NK-92 (cell line): ENCODE results near the gene PXYLP1.

Experiments used
- DNase-seq: peaks from one replicate; lab custom pipeline; 2025; ENCODE audit not compliant: unreplicated experiment; lab: John Stamatoyannopoulos, UW

The PXYLP1 gene

GRCh38 chr3:141271279-141272030 is 39.8 kb downstream of the PXYLP1 start:
- no peak for DNase-seq

- DNase-seq, result no peak
Measured at GRCh38 chr3:141272906-141273662, 41.5 kb downstream of the PXYLP1 start.

GRCh38 chr3:141273700-141274410 is 42.2 kb downstream of the PXYLP1 start:
- DNase-seq, result no peak

- no peak for DNase-seq
Measured at GRCh38 chr3:141274411-141275031, 42.9 kb downstream of the PXYLP1 start.

- no peak for DNase-seq
Measured at GRCh38 chr3:141275032-141275422, 43.4 kb downstream of the PXYLP1 start.

GRCh38 chr3:141275511-141275910 is 43.9 kb downstream of the PXYLP1 start:
- no peak for DNase-seq

- no peak for DNase-seq
Measured at GRCh38 chr3:141275973-141276372, 44.3 kb downstream of the PXYLP1 start.

- no peak for DNase-seq
Measured at GRCh38 chr3:141276398-141276797, 44.8 kb downstream of the PXYLP1 start.

- DNase-seq, result no peak
Measured at GRCh38 chr3:141277451-141277850, 45.8 kb downstream of the PXYLP1 start.

GRCh38 chr3:141278196-141279076 is 46.8 kb downstream of the PXYLP1 start:
- no peak for DNase-seq

GRCh38 chr3:141279077-141279967 is 47.7 kb downstream of the PXYLP1 start:
- no peak for DNase-seq

- DNase-seq, result no peak
Measured at GRCh38 chr3:141280086-141280485, 48.5 kb downstream of the PXYLP1 start.

- DNase-seq, result no peak
Measured at GRCh38 chr3:141280690-141281089, 49.1 kb downstream of the PXYLP1 start.

- DNase-seq, result no peak
Measured at GRCh38 chr3:141285570-141285969, 53.9 kb downstream of the PXYLP1 start.

- no peak for DNase-seq
Measured at GRCh38 chr3:141286856-141287255, 55.2 kb downstream of the PXYLP1 start.

- no peak for DNase-seq
Measured at GRCh38 chr3:141287326-141287725, 55.7 kb downstream of the PXYLP1 start.

GRCh38 chr3:141288336-141288990 is 56.8 kb downstream of the PXYLP1 start:
- no peak for DNase-seq

- no peak for DNase-seq
Measured at GRCh38 chr3:141289228-141289772, 57.7 kb downstream of the PXYLP1 start.
